ENCODE measurements around the gene RAD51B. TPM values are rescaled to one million over a fixed set of nuclear protein-coding genes. Genes with fewer than 3 reads are reported as not detected.

The RAD51B gene
- total RNA-seq, 1 donor from 2014 or later, result 38.6 TPM

- no peaks in the 10 kb centered on the region for H3K36me3 ChIP-seq (ENCODE audit: control insufficient read depth in 3 of 3, insufficient read depth in 3 of 3, low read length in 3 of 3)
- no peak overlapping the region for H3K9ac ChIP-seq (ENCODE audit: low read depth in 1 of 3, low read length in 3 of 3)
- peaks cover 0 to 5% (median 0%) of the 10 kb centered on the region in 3 donors for H3K9me3 ChIP-seq (ENCODE audit: control insufficient read depth in 3 of 3, low read length in 3 of 3)
- no peak overlapping the region for H3K4me3 ChIP-seq (ENCODE audit: low read length in 3 of 3)
- no peak overlapping the region for H3K27ac ChIP-seq (ENCODE audit: low read depth, low read length)
- H3K27me3 ChIP-seq (ENCODE audit: control insufficient read depth in 3 of 3, insufficient read depth in 3 of 3, low read length in 3 of 3), result no peaks in the 10 kb centered on the region
- peaks cover 0 to 11% (median 8%) of the 10 kb centered on the region in 3 donors for H3K4me1 ChIP-seq (ENCODE audit: control insufficient read depth in 3 of 3, insufficient read depth in 3 of 3, low read length in 3 of 3)
Measured at GRCh38 chr14:68645371-68645770, 825.8 kb downstream of the RAD51B start.

- Histone ChIP-seq H3K4me1 (ENCODE audit: control insufficient read depth in 3 of 3, insufficient read depth in 3 of 3, low read length in 3 of 3) (peaks cover 13 to 39% (median 15%) of the 10 kb centered on the region in 3 donors), H3K27me3 (ENCODE audit: control insufficient read depth in 3 of 3, insufficient read depth in 3 of 3, low read length in 3 of 3) (no peaks in the 10 kb centered on the region), H3K9me3 (ENCODE audit: control insufficient read depth in 3 of 3, low read length in 3 of 3) (no peaks in the 10 kb centered on the region), H3K9ac (ENCODE audit: low read depth in 1 of 3, low read length in 3 of 3) (no peak overlapping the region), H3K36me3 (ENCODE audit: control insufficient read depth in 3 of 3, insufficient read depth in 3 of 3, low read length in 3 of 3) (no peaks in the 10 kb centered on the region), H3K4me3 (ENCODE audit: low read length in 3 of 3) (no peak overlapping the region), H3K27ac (ENCODE audit: low read depth, low read length) (no peak overlapping the region)
Measured at GRCh38 chr14:68649476-68650189, 830.1 kb downstream of the RAD51B start.

GRCh38 chr14:68650404-68650994, 830.9 kb downstream of the RAD51B start:
- Histone ChIP-seq H3K4me3 (ENCODE audit: low read length in 3 of 3) (no peak overlapping the region), H3K36me3 (ENCODE audit: control insufficient read depth in 3 of 3, insufficient read depth in 3 of 3, low read length in 3 of 3) (no peaks in the 10 kb centered on the region), H3K27me3 (ENCODE audit: control insufficient read depth in 3 of 3, insufficient read depth in 3 of 3, low read length in 3 of 3) (no peaks in the 10 kb centered on the region), H3K4me1 (ENCODE audit: control insufficient read depth in 3 of 3, insufficient read depth in 3 of 3, low read length in 3 of 3) (peaks cover 21 to 48% (median 22%) of the 10 kb centered on the region in 3 donors), H3K9me3 (ENCODE audit: control insufficient read depth in 3 of 3, low read length in 3 of 3) (no peaks in the 10 kb centered on the region), H3K9ac (ENCODE audit: low read depth in 1 of 3, low read length in 3 of 3) (no peak overlapping the region), H3K27ac (ENCODE audit: low read depth, low read length) (no peak overlapping the region)

DNA sequence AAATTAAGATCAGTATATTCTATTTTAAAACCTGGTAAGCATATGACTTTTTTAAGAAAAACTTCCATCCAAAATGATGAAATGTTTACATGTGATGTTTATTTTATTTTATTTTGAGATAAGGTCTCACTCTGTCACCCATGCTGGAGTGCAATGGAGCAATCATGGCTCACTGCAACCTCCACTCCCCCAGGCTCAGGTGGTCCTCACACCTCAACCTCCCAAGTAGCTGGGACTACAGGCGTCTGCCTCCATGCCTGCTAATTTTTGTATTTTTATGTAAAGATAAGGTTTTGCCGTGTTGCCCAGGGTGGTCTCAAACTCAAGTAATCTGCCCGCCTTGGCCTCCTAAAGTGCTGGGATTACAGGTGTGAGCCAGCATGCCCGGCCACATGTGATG, 831.5 kb downstream of the RAD51B start:
- H3K36me3 ChIP-seq (ENCODE audit: control insufficient read depth in 3 of 3, insufficient read depth in 3 of 3, low read length in 3 of 3), result no peaks in the 10 kb centered on the region
- peaks cover 21 to 54% (median 28%) of the 10 kb centered on the region in 3 donors for H3K4me1 ChIP-seq (ENCODE audit: control insufficient read depth in 3 of 3, insufficient read depth in 3 of 3, low read length in 3 of 3)
- no peak overlapping the region for H3K9ac ChIP-seq (ENCODE audit: low read depth in 1 of 3, low read length in 3 of 3)
- peak overlapping the region; percentile 59 for H3K27ac ChIP-seq (ENCODE audit: low read depth, low read length)
- no peak overlapping the region for H3K4me3 ChIP-seq (ENCODE audit: low read length in 3 of 3)
- no peaks in the 10 kb centered on the region for H3K9me3 ChIP-seq (ENCODE audit: control insufficient read depth in 3 of 3, low read length in 3 of 3)
- no peaks in the 10 kb centered on the region for H3K27me3 ChIP-seq (ENCODE audit: control insufficient read depth in 3 of 3, insufficient read depth in 3 of 3, low read length in 3 of 3)

GRCh38 chr14:68651652-68652432, 832.3 kb downstream of the RAD51B start:
- Histone ChIP-seq H3K9ac (ENCODE audit: low read depth in 1 of 3, low read length in 3 of 3) (no peak overlapping the region), H3K36me3 (ENCODE audit: control insufficient read depth in 3 of 3, insufficient read depth in 3 of 3, low read length in 3 of 3) (no peaks in the 10 kb centered on the region), H3K27ac (ENCODE audit: low read depth, low read length) (peak overlapping the region; percentile 59), H3K9me3 (ENCODE audit: control insufficient read depth in 3 of 3, low read length in 3 of 3) (no peaks in the 10 kb centered on the region), H3K4me3 (ENCODE audit: low read length in 3 of 3) (peak overlapping the region in 1 of 3 donors; percentile 17), H3K27me3 (ENCODE audit: control insufficient read depth in 3 of 3, insufficient read depth in 3 of 3, low read length in 3 of 3) (no peaks in the 10 kb centered on the region), H3K4me1 (ENCODE audit: control insufficient read depth in 3 of 3, insufficient read depth in 3 of 3, low read length in 3 of 3) (peaks cover 21 to 54% (median 28%) of the 10 kb centered on the region in 3 donors)

GRCh38 chr14:68652433-68652690, 832.8 kb downstream of the RAD51B start:
- Histone ChIP-seq H3K36me3 (ENCODE audit: control insufficient read depth in 3 of 3, insufficient read depth in 3 of 3, low read length in 3 of 3) (no peaks in the 10 kb centered on the region), H3K4me3 (ENCODE audit: low read length in 3 of 3) (peak overlapping the region in 1 of 3 donors; percentile 17), H3K4me1 (ENCODE audit: control insufficient read depth in 3 of 3, insufficient read depth in 3 of 3, low read length in 3 of 3) (peaks cover 21 to 54% (median 28%) of the 10 kb centered on the region in 3 donors), H3K9me3 (ENCODE audit: control insufficient read depth in 3 of 3, low read length in 3 of 3) (no peaks in the 10 kb centered on the region), H3K27me3 (ENCODE audit: control insufficient read depth in 3 of 3, insufficient read depth in 3 of 3, low read length in 3 of 3) (no peaks in the 10 kb centered on the region), H3K9ac (ENCODE audit: low read depth in 1 of 3, low read length in 3 of 3) (no peak overlapping the region), H3K27ac (ENCODE audit: low read depth, low read length) (peak overlapping the region; percentile 59)

- Histone ChIP-seq H3K4me3 (ENCODE audit: low read length in 3 of 3) (no peak overlapping the region), H3K4me1 (ENCODE audit: control insufficient read depth in 3 of 3, insufficient read depth in 3 of 3, low read length in 3 of 3) (peaks cover 21 to 54% (median 28%) of the 10 kb centered on the region in 3 donors), H3K27ac (ENCODE audit: low read depth, low read length) (no peak overlapping the region), H3K9me3 (ENCODE audit: control insufficient read depth in 3 of 3, low read length in 3 of 3) (no peaks in the 10 kb centered on the region), H3K9ac (ENCODE audit: low read depth in 1 of 3, low read length in 3 of 3) (no peak overlapping the region), H3K27me3 (ENCODE audit: control insufficient read depth in 3 of 3, insufficient read depth in 3 of 3, low read length in 3 of 3) (no peaks in the 10 kb centered on the region), H3K36me3 (ENCODE audit: control insufficient read depth in 3 of 3, insufficient read depth in 3 of 3, low read length in 3 of 3) (no peaks in the 10 kb centered on the region)
Measured at GRCh38 chr14:68653108-68653507, 833.5 kb downstream of the RAD51B start.

DNA sequence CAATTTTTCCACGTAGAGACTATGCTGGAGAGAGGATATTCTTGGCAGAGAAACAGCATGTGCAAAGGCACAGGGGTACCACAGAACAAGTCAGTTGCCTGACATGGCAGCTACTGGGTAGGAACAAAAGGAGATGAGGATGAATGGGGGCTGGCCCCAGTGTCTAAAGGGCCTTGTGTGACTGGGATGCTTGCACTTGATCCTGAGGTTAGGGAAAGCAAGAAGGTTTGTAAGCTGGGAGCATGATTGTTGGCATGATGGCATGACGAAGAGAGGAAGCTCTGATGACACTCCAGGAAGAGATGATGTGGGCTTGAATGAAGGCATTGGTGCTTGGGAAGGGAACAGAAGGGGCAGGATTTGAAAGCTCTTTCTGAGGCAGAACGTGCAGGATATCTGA, 834.2 kb downstream of the RAD51B start:
- Histone ChIP-seq H3K36me3 (ENCODE audit: control insufficient read depth in 3 of 3, insufficient read depth in 3 of 3, low read length in 3 of 3) (no peaks in the 10 kb centered on the region), H3K27me3 (ENCODE audit: control insufficient read depth in 3 of 3, insufficient read depth in 3 of 3, low read length in 3 of 3) (no peaks in the 10 kb centered on the region), H3K27ac (ENCODE audit: low read depth, low read length) (no peak overlapping the region), H3K9ac (ENCODE audit: low read depth in 1 of 3, low read length in 3 of 3) (no peak overlapping the region), H3K4me1 (ENCODE audit: control insufficient read depth in 3 of 3, insufficient read depth in 3 of 3, low read length in 3 of 3) (peaks cover 22 to 55% (median 34%) of the 10 kb centered on the region in 3 donors), H3K9me3 (ENCODE audit: control insufficient read depth in 3 of 3, low read length in 3 of 3) (no peaks in the 10 kb centered on the region), H3K4me3 (ENCODE audit: low read length in 3 of 3) (no peak overlapping the region)

- Histone ChIP-seq H3K36me3 (ENCODE audit: control insufficient read depth in 3 of 3, insufficient read depth in 3 of 3, low read length in 3 of 3) (no peaks in the 10 kb centered on the region), H3K27ac (ENCODE audit: low read depth, low read length) (no peak overlapping the region), H3K9me3 (ENCODE audit: control insufficient read depth in 3 of 3, low read length in 3 of 3) (no peaks in the 10 kb centered on the region), H3K4me3 (ENCODE audit: low read length in 3 of 3) (no peak overlapping the region), H3K4me1 (ENCODE audit: control insufficient read depth in 3 of 3, insufficient read depth in 3 of 3, low read length in 3 of 3) (peaks cover 22 to 57% (median 41%) of the 10 kb centered on the region in 3 donors), H3K9ac (ENCODE audit: low read depth in 1 of 3, low read length in 3 of 3) (no peak overlapping the region), H3K27me3 (ENCODE audit: control insufficient read depth in 3 of 3, insufficient read depth in 3 of 3, low read length in 3 of 3) (no peaks in the 10 kb centered on the region)
Measured at GRCh38 chr14:68654471-68654941, 834.9 kb downstream of the RAD51B start.
